ENCODE measurements around the gene HDAC1. TPM values are rescaled to one million over a fixed set of nuclear protein-coding genes. Genes with fewer than 3 reads are reported as not detected.
A peak's percentile ranks its signal among the peaks of the same experiment; 100 is the strongest.

HDAC1 gene
- total and polyA plus RNA-seq, 2 of the 8 experiments (the other 6 are each of a cell fraction or from before 2014, with no cell fraction given): 111 to 125 TPM

DNA sequence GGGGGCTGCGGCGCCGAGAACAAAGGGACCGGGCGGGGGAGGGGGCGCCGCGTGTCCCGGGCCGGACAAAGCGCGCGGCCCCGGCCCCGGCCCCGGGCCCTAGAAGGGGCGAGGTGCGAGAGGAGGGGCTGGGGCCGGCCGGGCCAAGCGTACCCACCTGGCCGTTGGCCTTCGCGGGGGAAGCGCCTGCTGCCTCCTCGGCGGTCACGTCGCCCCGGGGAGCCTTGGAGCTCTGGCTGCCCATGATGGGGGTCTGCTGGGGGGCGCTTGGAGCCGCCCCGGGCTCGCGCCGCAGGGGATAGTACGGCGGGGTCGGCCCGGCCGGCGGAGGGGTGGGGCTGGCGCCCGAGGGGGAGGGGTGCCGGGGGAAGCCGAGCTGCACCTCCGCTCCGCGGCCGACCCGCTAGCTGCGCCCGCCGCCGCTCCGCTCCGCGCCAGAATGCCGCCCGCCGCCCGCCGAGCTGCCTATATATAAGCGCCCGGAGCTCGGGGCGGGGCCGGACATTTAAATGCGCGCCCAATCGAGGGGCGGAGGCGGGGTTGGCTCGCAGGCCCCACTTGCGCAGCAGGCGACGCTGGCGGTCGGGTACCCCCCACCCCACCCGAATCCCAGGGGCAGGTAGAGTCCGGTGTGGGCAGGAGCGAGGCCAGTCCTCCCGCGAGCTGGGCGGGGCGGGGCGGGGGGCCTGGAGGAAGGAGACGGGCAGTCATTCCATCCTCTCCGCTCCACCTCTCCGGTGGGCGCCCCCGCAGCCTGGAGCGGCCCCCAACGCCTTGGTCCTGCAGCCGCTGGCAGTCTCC is 44.1 kb downstream of the HDAC1 start, which contains the start of gene MARCKSL1:
Gene MARCKSL1, minus strand, starts transcription at position 444 of the 801 bp plus-strand sequence. Its CDS starts 200 bp downstream, at position 244.
- Histone ChIP-seq H3K79me1 (ENCODE audit: low read depth, low read length) (peaks cover 2% of the 10 kb centered on the region; the same call in 1 of the 2 replicates), H3K36me3 (ENCODE audit: control insufficient read depth in 2 of 4, insufficient read depth in 4 of 4, low read length in 3 of 4) (peaks cover 10 to 39% (median 15%) of the 10 kb centered on the region in 4 experiments; a peak in 6 of 8 replicates), H2BK15ac (ENCODE audit: low read length) (peak within 1 kb of the TSS; percentile 75), H3K9ac (replicated peaks in 1 of 4; ENCODE audit: extremely low read depth in 1 of 4, low read depth in 3 of 4, low read length in 3 of 4) (peak within 1 kb of the TSS; percentile 86 to 98 (median 89)), H3K79me2 (ENCODE audit: control insufficient read depth in 1 of 2, insufficient read depth in 2 of 2, low read length in 2 of 2) (peaks cover 4 to 21% of the 10 kb centered on the region in 2 experiments; a peak in 3 of 4 replicates), H3K9me3 (ENCODE audit: insufficient read depth in 2 of 2, low read depth in 1 of 2, low read length in 1 of 2) (no peaks in the 10 kb centered on the region), H2BK20ac (ENCODE audit: low read length) (0 out of 2 replicates have a peak within 1 kb of the TSS, but pooled peaks have one; percentile 86), H2AFZ (ENCODE audit: low read length) (no peak within 1 kb of the TSS), H3K23me2 (ENCODE audit: low read depth, low read length) (peaks cover 10% of the 10 kb centered on the region; the same call in 1 of the 2 replicates), H4K5ac (ENCODE audit: insufficient read length, low read depth, low read length) (peak within 1 kb of the TSS; percentile 81), H4K91ac (replicated peaks; ENCODE audit: insufficient read length, low read length) (peak within 1 kb of the TSS; percentile 4), H2BK12ac (ENCODE audit: low read depth, low read length) (0 out of 2 replicates have a peak within 1 kb of the TSS, but pooled peaks have one; percentile 62), H3K4ac (replicated peaks; ENCODE audit: insufficient read length, low read depth, low read length) (peak within 1 kb of the TSS; percentile 9), H3K27me3 (replicated peaks in 1 of 4; ENCODE audit: control insufficient read depth in 3 of 4, extremely low read depth in 1 of 4, insufficient read depth in 3 of 4, low read length in 3 of 4) (peaks cover 0 to 7% (median 2%) of the 10 kb centered on the region in 4 experiments; a peak in 4 of 7 replicates), H3K23ac (ENCODE audit: insufficient read length) (no peak within 1 kb of the TSS), H2BK120ac (replicated peaks; ENCODE audit: low read depth, low read length) (no peak within 1 kb of the TSS), H3K14ac (ENCODE audit: insufficient read length) (no peak within 1 kb of the TSS), H3K18ac (ENCODE audit: extremely low read depth, low read length) (peak within 1 kb of the TSS; percentile 87), H4K20me1 (replicated peaks in 1 of 2; ENCODE audit: control insufficient read depth in 1 of 2, insufficient read depth in 2 of 2, low read length in 2 of 2) (peaks cover 9 to 18% of the 10 kb centered on the region in 2 experiments), H3K4me3 (ENCODE audit: extremely low read depth in 1 of 4, insufficient read depth in 2 of 4, low read depth in 3 of 4, low read length in 4 of 4) (peak within 1 kb of the TSS; percentile 92 to 94 (median 93)), H2BK5ac (ENCODE audit: low read depth, low read length) (peak within 1 kb of the TSS; percentile 73; the same call in 1 of the 2 replicates), H4K8ac (ENCODE audit: extremely low read depth, insufficient read depth, low read length) (peak within 1 kb of the TSS; percentile 98), H3K27ac (ENCODE audit: low read depth, low read length) (peak within 1 kb of the TSS; percentile 92), H3K56ac (replicated peaks; ENCODE audit: insufficient read length, low read depth, low read length) (peak within 1 kb of the TSS; percentile 20), H3K4me2 (ENCODE audit: insufficient read depth in 1 of 2, low read depth in 2 of 2, low read length in 2 of 2) (peak within 1 kb of the TSS; percentile 83 to 93), H3K4me1 (replicated peaks in 1 of 4; ENCODE audit: control insufficient read depth in 3 of 4, insufficient read depth in 4 of 4, low read length in 3 of 4) (peaks cover 5 to 34% (median 25%) of the 10 kb centered on the region in 4 experiments), H2AK5ac (ENCODE audit: low read depth, low read length) (peak within 1 kb of the TSS; percentile 6; the same call in 1 of the 2 replicates)
- ChIA-PET CTCF (ENCODE audit: partially characterized antibody) (interaction anchor here (0.7 to 1.7 kb wide), 2 partner anchors 15 kb away, joined by 4 to 5 read pairs; no protein-coding TSS in a partner anchor), POLR2A (ENCODE audit: partially characterized antibody) (interaction anchor here (0.7 to 13.4 kb wide), 40 partner anchors 8 to 1756 kb away, joined by 3 to 321 read pairs (median 5); partner anchors contain the start of genes BSDC1, CCDC28B, COL16A1 and FAM167B)
- no peak for FAIRE-seq
- 2% methylated on average over 26 of the region's 95 CpGs; no CpG with 5 or more reads in 1 of the 2 experiments for WGBS, 2 experiments (ENCODE audit: extremely low coverage in 1 of 2, insufficient coverage in 1 of 2, insufficient read length in 1 of 2, insufficient replicate concordance in 2 of 2, low coverage in 1 of 2, low lambda C conversion rate in 2 of 2, missing lambda C conversion rate in 1 of 2)
- peak; percentile 27 to 94 for DNase-seq (ENCODE audit: low read depth in 1 of 2, low spot score in 2 of 2)
- TF ChIP-seq GABPA (IDR thresholded peaks at IDR 0.05; ENCODE audit: borderline replicate concordance, insufficient read depth, low read length) (0 out of 2 replicates have a peak, but pooled peaks have one; percentile 37), TBP (IDR thresholded peaks at IDR 0.05; ENCODE audit: low read depth, low read length) (peak; percentile 97), TAF7 (optimal IDR thresholded peaks at IDR 0.05; ENCODE audit: borderline replicate concordance, low read depth, low read length) (peak; percentile 98), MAX (IDR thresholded peaks at IDR 0.05) (peak; percentile 47), RBBP5 (IDR thresholded peaks at IDR 0.05; ENCODE audit: borderline replicate concordance, low read depth, low read length) (no peak), POLR2A (IDR thresholded peaks at IDR 0.05; ENCODE audit: control extremely low read depth in 1 of 2, low read depth in 2 of 2, low read length in 2 of 2) (peak in 1 of 2 experiments; percentile 98; a peak in 2 of 3 replicates), BCL11A (IDR thresholded peaks at IDR 0.05; ENCODE audit: low read depth in 2 of 2, low read length in 2 of 2) (no peak), PHF8 (conservative IDR thresholded peaks at IDR 0.05; ENCODE audit: low read depth, low read length) (peak; percentile 64), SP2 (IDR thresholded peaks at IDR 0.05; ENCODE audit: low read length) (no peak), TAF1 (IDR thresholded peaks at IDR 0.05; ENCODE audit: low read depth, low read length) (peak; percentile 100)
